ENCODE results near the gene CFAP74.

DNA sequence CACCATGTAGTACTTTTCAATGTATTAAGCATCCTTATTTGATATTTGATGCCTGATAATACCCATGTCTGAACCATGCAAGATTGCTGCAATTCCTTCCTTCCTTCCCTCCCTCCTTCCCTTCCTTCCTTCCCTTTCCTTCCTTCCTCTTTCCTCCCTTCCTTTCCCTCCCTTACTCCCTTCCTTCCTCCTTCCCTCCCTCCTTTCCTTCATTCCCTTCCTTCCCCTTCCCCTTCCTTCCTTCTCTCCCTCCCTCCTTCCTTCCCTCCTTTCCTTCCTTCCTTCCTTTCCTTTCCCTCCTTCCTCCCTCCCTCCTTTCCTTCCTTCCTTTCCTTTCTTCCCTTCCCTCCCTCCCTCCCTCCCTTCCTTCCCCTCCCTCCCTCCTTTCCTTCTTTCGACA, 54.8 kb downstream of the CFAP74 start:
- no peak for TF ChIP-seq CTCF (IDR thresholded peaks at IDR 0.05)
- TF ChIP-seq RARB (CRISPR knock-in tag; IDR thresholded peaks at IDR 0.05), result no peak
- no peak for TF ChIP-seq SMC3 (IDR thresholded peaks at IDR 0.05)
- TF ChIP-seq FOSL2 (IDR thresholded peaks at IDR 0.05), result no peak
- TF ChIP-seq FOSL2 (CRISPR knock-in tag; IDR thresholded peaks at IDR 0.05), result no peak
- TF ChIP-seq RFX5 (IDR thresholded peaks at IDR 0.05), result no peak
- TF ChIP-seq ELK1 (IDR thresholded peaks at IDR 0.05; ENCODE audit: low read depth, low read length), result no peak
- TF ChIP-seq JUN (IDR thresholded peaks at IDR 0.05), result no peak
- TF ChIP-seq POLR2A (IDR thresholded peaks at IDR 0.05; ENCODE audit: low read length), result no peak
- no peak for TF ChIP-seq EP300 (IDR thresholded peaks at IDR 0.05)
